GM18868 (cell line): ENCODE measurements around the gene GDF7.

Experiments
- ATAC-seq: cut with Tn5 transposase; IDR thresholded peaks from one replicate; pipeline ENCODE4 v1.9.1; 2021; ENCODE audit warnings: mild to moderate bottlenecking, moderate library complexity; ENCODE audit not compliant: unreplicated experiment

GDF7 gene

GRCh38 chr2:20660506-20661420 lies 6.2 kb upstream of the GDF7 start:
- no peak for ATAC-seq

GRCh38 chr2:20661421-20662307 lies 5.3 kb upstream of the GDF7 start:
- peak; percentile 62 for ATAC-seq

- no peak for ATAC-seq
Observed at GRCh38 chr2:20662308-20662937, 4.5 kb upstream of the GDF7 start.

- no peak for ATAC-seq
Observed at GRCh38 chr2:20663196-20664070, 3.5 kb upstream of the GDF7 start.

GRCh38 chr2:20664071-20664390 lies 2.9 kb upstream of the GDF7 start:
- ATAC-seq: no peak

- ATAC-seq: no peak
Observed at GRCh38 chr2:20664431-20665242, 2.3 kb upstream of the GDF7 start.

- no peak for ATAC-seq
Observed at GRCh38 chr2:20665243-20666004, 1.5 kb upstream of the GDF7 start.

GRCh38 chr2:20666005-20666303 lies 990 bp upstream of the GDF7 start:
- no peak for ATAC-seq

- ATAC-seq: peak; percentile 29
Observed at GRCh38 chr2:20667151-20667530, 197 bp downstream of the GDF7 start.

GRCh38 chr2:20667531-20668401 lies 822 bp downstream of the GDF7 start:
- ATAC-seq: peak; percentile 6

- ATAC-seq: no peak
Observed at GRCh38 chr2:20668451-20668850, 1.5 kb downstream of the GDF7 start.

GRCh38 chr2:20668871-20669475 lies 2.0 kb downstream of the GDF7 start:
- no peak for ATAC-seq

GRCh38 chr2:20669562-20670314 lies 2.8 kb downstream of the GDF7 start:
- ATAC-seq: no peak

- ATAC-seq: no peak
Observed at GRCh38 chr2:20670315-20671035, 3.5 kb downstream of the GDF7 start.

GRCh38 chr2:20671036-20671735 lies 4.2 kb downstream of the GDF7 start:
- ATAC-seq: no peak

- no peak for ATAC-seq
Observed at GRCh38 chr2:20671736-20672080, 4.8 kb downstream of the GDF7 start.
